T-cell (primary cell): ENCODE data around the gene EPS8L1. TPM values are rescaled to one million over a fixed set of nuclear protein-coding genes. Genes with fewer than 3 reads are reported as not detected.
"Not testable (repeated sequence)": the region's sequence is repeated elsewhere in the genome, so short reads cannot be mapped to it uniquely, and the experiment has no call there.

Experiments used
- ATAC-seq, 4 experiments: fragments of 200-7000 bp in 3 of 4; fragments of 150-1000 bp in 1 of 4; cut with Tn5 transposase; replicated peaks in 1 of 4; 1 replicate in 3 of 4; 2 replicates in 1 of 4; pipeline ENCODE4 v1.10.0; 2021; ENCODE audit warnings: moderate library complexity in 3 of 4, mild to moderate bottlenecking in 2 of 4, moderate number of reproducible peaks in 1 of 4
- CTCF ChIA-PET, 2 donors: fragments of 300-600 bp; sonication (Branson Sonifier 250); formaldehyde crosslinking; loops; one replicate each; lab custom pipeline; 2022; ENCODE audit warnings: antibody characterized with exemption in 2 of 2; lab: Charles Lee
- POLR2A ChIA-PET, 2 donors: fragments of 300-600 bp; sonication (Branson Sonifier 250); formaldehyde crosslinking; loops; one replicate each; lab custom pipeline; 2022; ENCODE audit warnings: antibody characterized with exemption in 2 of 2; lab: Charles Lee
- DNase-seq, 35 experiments: peaks; one replicate each; pipeline versions ENCODE4 v3.0.0 to v3.0.0-alpha.2; 2013 to 2023
- H3K27ac ChIP-seq: one replicate; pipeline ENCODE4 v1.5.1; 2013; ENCODE audit warnings: low read length
- H3K27me3 ChIP-seq, 2 experiments: replicated peaks in 1 of 2; 1 replicate in 1 of 2; 2 replicates in 1 of 2; pipeline versions ENCODE4 v1.6.1 to v1.7.0; 2013; ENCODE audit warnings: low read length in 1 of 2, mixed read lengths in 1 of 2; ENCODE audit not compliant: control insufficient read depth in 2 of 2, insufficient read depth in 2 of 2; ENCODE audit errors: extremely low read depth in 1 of 2
- H3K36me3 ChIP-seq, 2 donors: 1 replicate in 1 of 2; 2 replicates in 1 of 2; pipeline versions ENCODE4 v1.6.1 to v1.7.0; 2013; ENCODE audit warnings: low read length in 1 of 2; ENCODE audit not compliant: control insufficient read depth in 2 of 2, insufficient read depth in 1 of 2; ENCODE audit errors: extremely low read depth in 1 of 2
- H3K4me1 ChIP-seq, 2 experiments: 1 replicate in 1 of 2; 2 replicates in 1 of 2; pipeline versions ENCODE4 v1.6.1 to v1.7.0; 2013; ENCODE audit warnings: low read length in 2 of 2, mixed read lengths in 1 of 2; ENCODE audit not compliant: insufficient read depth in 2 of 2, control insufficient read depth in 1 of 2; ENCODE audit errors: extremely low read depth in 1 of 2
- H3K4me3 ChIP-seq, 2 donors: 1 replicate in 1 of 2; 2 replicates in 1 of 2; pipeline versions ENCODE4 v1.5.1 to v1.7.0; 2013; ENCODE audit warnings: mild to moderate bottlenecking in 2 of 2, low read length in 1 of 2, moderate library complexity in 1 of 2; ENCODE audit not compliant: control insufficient read depth in 1 of 2; ENCODE audit errors: extremely low read depth in 1 of 2
- H3K9me3 ChIP-seq: 2 replicates; pipeline ENCODE4 v1.7.0; 2013
- H3K27ac Mint-ChIP-seq, 2 donors: one replicate each; pipeline ENCODE4 v1.8.0; 2020 to 2021; ENCODE audit warnings: mild to moderate bottlenecking in 2 of 2, mixed read lengths in 2 of 2
- H3K27me3 Mint-ChIP-seq, 2 donors: one replicate each; pipeline ENCODE4 v1.8.0; 2021 to 2022; ENCODE audit warnings: mixed read lengths in 2 of 2
- H3K36me3 Mint-ChIP-seq: one replicate; pipeline ENCODE4 v1.8.0; 2021; ENCODE audit warnings: mixed read lengths
- H3K4me1 Mint-ChIP-seq, 3 donors: one replicate each; pipeline ENCODE4 v1.8.0; 2020 to 2022; ENCODE audit warnings: mixed read lengths in 3 of 3, mild to moderate bottlenecking in 1 of 3
- H3K4me3 Mint-ChIP-seq, 3 donors: one replicate each; pipeline ENCODE4 v1.8.0; 2020 to 2022; ENCODE audit warnings: mild to moderate bottlenecking in 3 of 3, mixed read lengths in 3 of 3, moderate library complexity in 3 of 3
- H3K9me3 Mint-ChIP-seq, 3 donors: one replicate each; pipeline ENCODE4 v1.8.0; 2020 to 2022; ENCODE audit warnings: mixed read lengths in 3 of 3
- WGBS: methylation state at CpG from one replicate; pipeline ENCODE4 v1.1.5; 2013; ENCODE audit warnings: missing lambda C conversion rate; ENCODE audit not compliant: insufficient coverage; 5-methylcytosine and 5-hydroxymethylcytosine counted together
- total RNA-seq, 35 experiments: library from RNA in 6 of 35; stranded (reverse) in 6 of 35; fragments of 120-200 nt in 1 of 35; gene quantifications; one replicate each; pipeline versions ENCODE4 v1.2.1 to v1.2.4 and lab custom pipeline; 2013 to 2026

EPS8L1 gene
- total RNA-seq, 5 donors from 2014 or later (not counting 1 experiment from before 2014, with no cell fraction given): 1.1 to 3.5 (median 2.0) TPM

DNA sequence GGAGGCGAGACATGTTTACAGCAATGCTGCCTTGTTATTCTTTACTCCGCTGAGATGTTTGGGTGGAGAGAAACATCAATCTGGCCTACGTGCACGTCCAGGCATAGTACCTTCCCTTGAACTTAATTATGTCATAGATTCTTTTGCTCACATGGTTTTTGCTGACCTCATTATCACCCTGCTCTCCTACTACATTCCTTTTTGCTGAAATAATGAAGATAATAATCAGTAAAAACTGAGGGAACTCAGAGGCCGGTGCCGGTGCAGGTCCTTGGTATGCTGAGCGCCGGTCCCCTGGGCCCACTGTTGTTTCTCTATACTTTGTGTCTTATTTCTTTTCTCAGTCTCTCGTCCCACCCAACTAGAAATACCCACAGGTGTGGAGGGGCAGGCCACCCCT lies 15.4 kb upstream of the EPS8L1 start:
- ATAC-seq, H3K4me3 Mint-ChIP-seq, H3K4me3 ChIP-seq, H3K27me3 ChIP-seq, H3K27ac ChIP-seq, H3K9me3 Mint-ChIP-seq, H3K27ac Mint-ChIP-seq, DNase-seq, H3K9me3 ChIP-seq, H3K27me3 Mint-ChIP-seq, CTCF ChIA-PET, POLR2A ChIA-PET: not testable (repeated sequence)
- peaks cover 30% of the 10 kb centered on the region for H3K36me3 Mint-ChIP-seq
- peaks cover 15 to 26% (median 22%) of the 10 kb centered on the region in 3 donors for H3K4me1 Mint-ChIP-seq
- H3K36me3 ChIP-seq: peaks cover 3 to 31% of the 10 kb centered on the region in 2 donors
- WGBS: no CpG with 5 or more reads among the region's 9 CpGs
- peaks cover 0 to 20% of the 10 kb centered on the region in 2 experiments for H3K4me1 ChIP-seq

DNA sequence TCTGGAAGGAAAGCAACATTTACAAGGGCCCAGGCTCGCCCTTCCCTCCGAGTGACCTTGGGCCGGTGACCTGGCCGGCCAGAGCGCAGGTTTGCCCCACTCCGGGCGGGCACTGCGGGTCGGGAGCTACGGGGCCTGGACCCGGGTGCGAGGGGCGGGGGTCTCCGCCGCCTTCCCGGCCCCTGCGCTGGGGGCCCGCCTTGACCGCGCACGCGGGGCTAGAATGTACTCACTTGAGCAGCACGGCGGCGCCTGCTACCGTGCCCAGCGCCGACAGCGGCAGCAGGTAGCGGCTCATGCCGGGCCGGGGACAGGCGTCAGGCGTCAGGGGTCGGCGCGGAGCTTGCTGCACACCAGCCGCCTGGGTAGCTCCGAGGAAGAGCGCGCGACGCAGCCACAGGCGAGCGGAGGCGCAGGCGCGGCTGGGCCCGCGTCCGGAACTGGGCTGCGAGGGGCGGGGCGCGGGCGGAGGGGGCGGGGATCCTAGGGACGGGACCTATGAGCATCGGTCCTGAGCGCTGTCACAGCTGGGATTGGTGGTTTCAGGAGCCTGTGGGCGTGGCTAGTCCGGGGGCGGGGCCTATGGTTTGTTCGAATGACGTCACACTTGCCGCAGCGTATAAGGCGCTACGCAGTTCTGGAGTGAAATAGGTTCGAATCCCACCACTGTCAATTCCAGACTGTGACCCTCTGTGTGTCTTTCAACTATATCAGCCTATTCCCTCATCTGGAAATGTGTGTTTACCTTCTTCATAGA lies 12.8 kb upstream of the EPS8L1 start, which contains the start of gene RDH13:
TSS of gene RDH13 (minus strand) at position 414 of the 757 bp plus-strand sequence. CDS start at position 298, 116 bp downstream.
- WGBS: under 1% methylated on average over 59 of the region's 70 CpGs
- H3K27ac Mint-ChIP-seq: peak within 1 kb of the TSS; percentile 27 to 44
- POLR2A ChIA-PET: interaction anchor here in 1 of 2 donors (1.0 kb wide), 1 partner anchor 614 kb away, joined by 3 read pairs; no protein-coding TSS in a partner anchor

DNA sequence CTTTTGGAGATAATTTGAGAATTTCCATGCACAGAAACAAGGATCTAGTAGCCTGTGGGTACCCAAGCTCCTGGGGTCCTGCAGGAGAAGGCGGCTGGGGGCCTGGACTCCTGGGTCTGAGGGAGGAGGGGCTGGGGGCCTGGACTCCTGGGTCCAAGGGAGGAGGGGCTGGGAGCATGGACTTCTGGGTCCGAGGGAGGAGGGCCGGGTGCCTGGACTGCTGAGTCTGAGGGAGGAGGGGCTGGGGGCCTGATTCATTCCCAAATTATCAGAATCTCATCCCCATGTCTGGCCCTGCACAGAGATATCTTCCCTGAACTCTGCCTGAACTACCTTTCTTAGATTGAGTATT lies 12.2 kb upstream of the EPS8L1 start:
- Histone ChIP-seq H3K9me3 (no peaks in the 10 kb centered on the region), H3K27me3 (peaks cover 0 to 34% of the 10 kb centered on the region in 2 experiments), H3K4me3 (peak overlapping the region in 1 of 2 donors; percentile 32), H3K4me1 (peaks cover 0 to 20% of the 10 kb centered on the region in 2 experiments), H3K27ac (no peak overlapping the region), H3K36me3 (peaks cover 3 to 8% of the 10 kb centered on the region in 2 donors)
- DNase-seq (no peak), ATAC-seq (no peak)
- Mint-ChIP-seq H3K4me1 (peaks cover 15 to 23% (median 22%) of the 10 kb centered on the region in 3 donors), H3K36me3 (peaks cover 14% of the 10 kb centered on the region), H3K27ac (peak overlapping the region in 1 of 2 donors; percentile 27), H3K4me3 (peak overlapping the region; percentile 77 to 82 (median 80)), H3K9me3 (no peaks in the 10 kb centered on the region), H3K27me3 (peaks cover 23 to 29% of the 10 kb centered on the region in 2 donors)
- ChIA-PET POLR2A (interaction anchor here in 1 of 2 donors (1.0 kb wide), 1 partner anchor 615 kb away, joined by 3 read pairs; no protein-coding TSS in a partner anchor), CTCF (interaction anchor here in 1 of 2 donors (0.7 to 1.1 kb wide), 3 partner anchors 9 to 563 kb away, joined by 3 to 4 read pairs (median 4); no protein-coding TSS in a partner anchor)
- WGBS: 75% methylated on average over 1 of the region's 3 CpGs

More for the DNA sequence above, 12.8 kb upstream of the EPS8L1 start, which contains the start of gene RDH13:
- Histone ChIP-seq H3K27ac (no peak within 1 kb of the TSS), H3K9me3 (no peaks in the 10 kb centered on the region), H3K4me3 (peak within 1 kb of the TSS; percentile 53 to 62), H3K27me3 (peaks cover 0 to 30% of the 10 kb centered on the region in 2 experiments), H3K4me1 (peaks cover 0 to 20% of the 10 kb centered on the region in 2 experiments), H3K36me3 (peaks cover 3 to 11% of the 10 kb centered on the region in 2 donors)
- CTCF ChIA-PET: interaction anchor here (0.5 to 1.1 kb wide), 4 partner anchors 8 to 584 kb away, joined by 3 to 5 read pairs (median 4); no protein-coding TSS in a partner anchor
- Mint-ChIP-seq H3K4me1 (peaks cover 15 to 26% (median 22%) of the 10 kb centered on the region in 3 donors), H3K36me3 (peaks cover 17% of the 10 kb centered on the region), H3K9me3 (no peaks in the 10 kb centered on the region), H3K27me3 (peaks cover 20 to 23% of the 10 kb centered on the region in 2 donors), H3K4me3 (peak within 1 kb of the TSS; percentile 77 to 82 (median 80))
- ATAC-seq (peak; percentile 98 to 99 (median 99)), DNase-seq (peak; percentile 90 to 100 (median 98))

DNA sequence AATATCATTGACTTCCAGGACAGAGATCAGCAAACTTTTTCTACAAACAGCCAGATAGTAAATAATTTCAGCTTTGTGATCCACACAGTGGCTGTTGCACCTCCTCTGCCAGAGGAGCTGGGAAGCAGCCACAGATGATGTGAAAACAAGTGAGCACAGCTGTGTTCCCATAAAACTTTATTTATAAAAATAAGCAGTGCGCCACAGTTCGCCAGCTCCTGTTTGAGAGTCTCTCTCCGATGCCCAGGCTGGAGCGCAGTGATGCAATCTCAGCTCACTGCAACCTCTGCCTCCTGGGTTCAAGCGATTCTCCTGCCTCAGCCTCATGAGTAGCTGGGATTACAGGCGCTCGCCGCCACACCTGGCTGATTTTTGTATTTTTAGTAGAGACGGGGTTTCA lies 10.2 kb upstream of the EPS8L1 start:
- ATAC-seq, H3K4me3 ChIP-seq, H3K27ac ChIP-seq, DNase-seq, H3K9me3 ChIP-seq, H3K27ac Mint-ChIP-seq, H3K36me3 ChIP-seq, H3K4me3 Mint-ChIP-seq, H3K9me3 Mint-ChIP-seq, CTCF ChIA-PET, POLR2A ChIA-PET, H3K36me3 Mint-ChIP-seq: not testable (repeated sequence)
- peaks cover 0 to 29% of the 10 kb centered on the region in 2 experiments for H3K4me1 ChIP-seq
- peaks cover 8 to 49% of the 10 kb centered on the region in 2 experiments for H3K27me3 ChIP-seq
- Mint-ChIP-seq H3K4me1 (peaks cover 24 to 28% (median 24%) of the 10 kb centered on the region in 3 donors), H3K27me3 (peaks cover 35 to 44% of the 10 kb centered on the region in 2 donors)
- 93% methylated on average over 4 of the region's 9 CpGs for WGBS

DNA sequence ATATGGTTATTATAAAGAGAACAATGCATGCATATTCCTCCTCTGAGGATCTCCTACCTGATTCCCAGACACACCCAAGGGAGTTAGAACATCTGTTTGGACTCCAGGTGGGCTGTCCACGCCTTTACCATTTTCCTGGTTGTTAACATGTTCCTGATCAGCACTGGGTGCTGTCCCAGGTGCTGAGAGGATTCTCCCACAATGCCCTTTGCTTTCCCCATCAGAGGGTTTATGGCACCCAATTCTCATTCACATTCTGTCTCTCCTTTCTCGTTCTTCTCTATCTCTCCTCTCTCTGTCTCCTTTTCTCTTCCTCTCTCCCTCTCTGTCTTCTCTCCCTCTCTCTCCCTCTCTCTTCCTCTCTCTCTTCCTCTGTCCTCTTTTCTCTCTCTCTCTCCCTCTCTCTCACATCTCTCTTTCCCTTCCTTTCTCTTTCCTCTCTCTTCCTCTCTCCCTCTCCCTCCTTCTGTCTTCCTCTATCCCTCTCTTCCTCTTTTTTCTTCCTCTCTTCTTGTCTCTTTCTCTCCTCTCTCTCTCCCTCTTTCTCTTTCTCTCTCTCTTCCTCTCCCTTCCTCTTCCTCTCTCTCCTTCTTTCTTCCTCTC lies 9.5 kb upstream of the EPS8L1 start:
- ATAC-seq (no peak), DNase-seq (no peak)
- Mint-ChIP-seq H3K4me3 (no peak overlapping the region), H3K27me3 (peaks cover 36 to 49% of the 10 kb centered on the region in 2 donors), H3K4me1 (peaks cover 23 to 27% (median 23%) of the 10 kb centered on the region in 3 donors), H3K36me3 (no peaks in the 10 kb centered on the region), H3K9me3 (no peaks in the 10 kb centered on the region), H3K27ac (no peak overlapping the region)
- no peaks in the 10 kb centered on the region for H3K9me3 ChIP-seq
- H3K27me3 ChIP-seq: peaks cover 8 to 56% of the 10 kb centered on the region in 2 experiments
- POLR2A ChIA-PET: no interaction called here
- no peak overlapping the region for H3K4me3 ChIP-seq
- H3K27ac ChIP-seq: no peak overlapping the region
- CTCF ChIA-PET: no interaction called here
- peaks cover 0 to 28% of the 10 kb centered on the region in 2 experiments for H3K4me1 ChIP-seq
- H3K36me3 ChIP-seq: no peaks in the 10 kb centered on the region
- WGBS: 22% methylated on average over 2 of the region's 2 CpGs

DNA sequence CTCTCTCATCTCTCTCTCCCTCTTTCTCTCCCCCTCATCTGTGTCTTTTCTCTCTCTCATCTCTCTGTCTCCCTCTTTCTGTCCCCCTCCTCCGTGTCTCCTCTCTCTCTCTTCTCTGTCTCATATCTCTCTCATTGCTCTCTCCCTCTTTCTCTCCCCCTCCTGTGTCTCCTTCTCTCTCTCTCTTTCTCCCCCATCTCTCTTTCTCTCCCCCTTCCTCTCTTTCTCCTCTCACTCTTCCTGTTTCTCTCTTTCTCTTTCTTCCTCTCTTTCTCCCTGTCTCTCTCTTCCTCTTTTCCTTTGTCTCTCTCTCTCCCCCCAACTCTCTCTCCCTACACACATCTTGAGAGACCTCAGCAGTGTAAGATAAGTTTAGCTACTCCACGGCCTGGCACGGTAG lies 7.8 kb upstream of the EPS8L1 start:
- ChIA-PET POLR2A (no interaction called here), CTCF (no interaction called here)
- Histone ChIP-seq H3K9me3 (no peaks in the 10 kb centered on the region), H3K4me3 (no peak overlapping the region), H3K36me3 (no peaks in the 10 kb centered on the region), H3K4me1 (peaks cover 0 to 15% of the 10 kb centered on the region in 2 experiments), H3K27me3 (peaks cover 8 to 72% of the 10 kb centered on the region in 2 experiments), H3K27ac (no peak overlapping the region)
- ATAC-seq (no peak), DNase-seq (no peak)
- Mint-ChIP-seq H3K4me3 (peak overlapping the region in 1 of 3 donors; percentile 55), H3K36me3 (no peaks in the 10 kb centered on the region), H3K27ac (no peak overlapping the region), H3K27me3 (peaks cover 44 to 63% of the 10 kb centered on the region in 2 donors), H3K4me1 (peaks cover 12 to 14% (median 13%) of the 10 kb centered on the region in 3 donors), H3K9me3 (peaks cover 2 to 4% (median 3%) of the 10 kb centered on the region in 3 donors)
- WGBS: 36% methylated on average over 3 of the region's 3 CpGs
